ENCODE results near the gene CELF4.

Gene CELF4

DNA sequence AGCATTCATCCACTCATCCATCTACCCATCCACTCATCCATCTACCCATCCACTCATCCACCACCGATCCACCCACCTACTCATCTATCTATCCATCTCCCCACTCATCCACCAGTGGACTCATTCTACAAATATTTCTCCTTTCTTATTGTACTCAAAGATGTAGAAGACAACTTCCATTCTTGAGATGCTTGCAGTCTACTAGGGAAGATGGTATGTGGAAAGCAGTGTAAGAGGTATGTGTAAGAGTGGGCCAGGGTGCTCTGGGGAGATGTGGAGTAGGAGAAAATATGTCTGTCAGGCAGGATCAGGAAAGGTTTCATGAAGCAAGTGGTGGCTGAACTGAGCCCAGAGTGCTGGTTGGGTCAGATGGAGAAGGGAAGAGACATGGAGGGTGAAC lies 150.8 kb downstream of the CELF4 start:
- no peak for DNase-seq (ENCODE audit: low read depth in 2 of 2)

DNA sequence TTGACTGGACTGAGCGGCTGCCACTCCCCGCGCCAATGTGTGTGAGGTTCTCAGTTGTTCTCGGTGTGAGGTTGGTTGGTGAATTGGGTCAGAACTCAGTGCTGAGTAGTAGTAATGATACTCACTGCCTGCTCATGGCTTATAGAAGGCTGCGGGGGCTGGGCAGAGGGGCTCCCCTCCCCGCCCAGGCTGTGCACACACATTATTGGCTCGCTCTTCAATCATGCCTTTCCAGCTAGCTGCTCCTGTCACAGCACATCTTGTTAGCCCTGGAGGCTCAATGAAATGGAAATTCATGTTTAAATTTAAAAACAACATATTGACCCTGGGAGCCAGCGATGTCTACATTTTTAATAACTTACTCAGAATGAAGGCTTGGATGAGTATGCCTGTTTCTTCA lies 152.8 kb downstream of the CELF4 start:
- DNase-seq (ENCODE audit: low read depth in 2 of 2) = no peak

DNA sequence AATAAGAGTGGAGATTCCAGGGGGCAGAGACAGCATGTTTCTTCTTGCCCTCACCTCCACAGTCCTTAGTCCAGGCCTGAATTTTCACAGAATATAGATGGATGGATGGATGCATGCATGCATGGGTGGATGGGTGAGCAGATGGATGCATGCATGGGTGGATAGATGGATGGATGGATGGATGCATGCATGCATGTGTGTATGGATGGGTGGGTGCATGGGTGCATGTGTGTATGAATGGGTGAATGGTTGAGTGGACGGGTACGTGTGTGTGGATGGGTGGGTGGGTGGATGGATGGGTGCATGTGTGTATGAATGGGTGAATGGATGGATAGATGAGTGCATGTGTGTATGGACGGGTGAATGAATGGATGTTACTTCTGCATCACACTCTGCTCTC lies 153.3 kb downstream of the CELF4 start:
- DNase-seq (ENCODE audit: low read depth in 2 of 2) = no peak

DNA sequence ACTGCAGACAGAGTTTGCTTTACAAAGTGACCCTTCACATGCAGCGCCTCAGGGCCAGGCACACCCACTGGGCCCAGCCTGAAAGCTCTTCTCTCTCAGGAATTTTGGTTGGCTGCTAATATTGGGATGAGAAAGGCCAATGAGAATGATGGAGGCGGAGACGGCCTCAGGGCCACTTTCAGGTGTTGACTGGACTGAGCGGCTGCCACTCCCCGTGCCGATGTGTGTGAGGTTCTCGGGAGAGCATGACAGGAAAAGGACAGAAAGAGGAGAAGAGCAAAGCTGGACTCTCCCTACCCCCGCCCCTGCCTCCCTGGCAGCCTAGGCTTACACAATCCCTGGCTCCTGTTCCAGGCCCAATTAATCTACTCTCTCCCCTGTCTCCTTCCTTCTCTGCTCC lies 155.7 kb downstream of the CELF4 start:
- no peak for DNase-seq (ENCODE audit: low read depth in 2 of 2)

DNA sequence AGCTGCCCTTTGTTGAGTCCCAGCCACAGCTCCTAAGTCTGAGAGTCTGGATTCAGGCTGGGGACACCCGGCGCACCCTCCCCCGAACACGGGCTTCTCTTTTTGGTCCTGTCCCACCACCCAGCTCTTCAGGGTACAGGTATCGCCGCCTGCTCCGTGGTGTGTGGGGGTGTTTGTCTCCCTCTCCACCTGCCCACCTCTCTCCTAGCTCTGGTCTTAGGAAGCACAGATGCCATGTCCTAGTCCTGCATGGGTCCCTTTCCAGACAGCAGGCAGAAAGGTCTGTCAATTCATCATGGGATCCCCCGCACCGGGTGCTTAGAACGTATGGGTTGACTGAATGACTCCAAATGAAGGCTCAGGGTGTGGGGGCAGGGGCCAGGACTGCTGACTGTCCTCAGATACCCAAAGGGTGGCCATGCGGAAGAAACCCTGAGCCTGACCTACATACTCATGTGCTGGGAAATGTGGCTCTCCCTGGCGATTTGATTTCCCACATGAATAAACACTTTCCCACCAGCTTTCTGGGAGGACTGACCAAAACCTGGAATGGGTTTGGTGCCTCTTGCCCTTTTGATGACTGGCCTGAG lies 156.8 kb downstream of the CELF4 start:
- no peak for DNase-seq (ENCODE audit: low read depth in 2 of 2)

DNA sequence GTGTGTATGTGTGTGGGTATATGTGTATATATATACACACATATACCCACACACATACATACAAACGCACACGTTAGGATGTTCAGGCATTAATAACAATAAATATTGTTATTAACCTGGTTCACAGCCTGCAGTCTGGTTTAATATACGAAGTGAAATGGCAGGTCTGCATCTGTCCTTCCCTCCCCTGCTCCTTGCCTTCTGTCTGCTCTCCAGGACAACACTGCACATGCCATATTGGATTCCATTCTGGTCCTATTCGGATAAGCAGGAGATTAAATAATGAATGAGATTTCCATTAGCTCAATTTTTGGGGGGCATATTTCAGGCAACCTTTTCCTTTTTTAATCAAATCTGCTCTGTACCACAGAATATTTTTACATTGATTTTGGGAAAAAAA lies 158.0 kb downstream of the CELF4 start:
- DNase-seq (ENCODE audit: low read depth in 2 of 2) = no peak

DNA sequence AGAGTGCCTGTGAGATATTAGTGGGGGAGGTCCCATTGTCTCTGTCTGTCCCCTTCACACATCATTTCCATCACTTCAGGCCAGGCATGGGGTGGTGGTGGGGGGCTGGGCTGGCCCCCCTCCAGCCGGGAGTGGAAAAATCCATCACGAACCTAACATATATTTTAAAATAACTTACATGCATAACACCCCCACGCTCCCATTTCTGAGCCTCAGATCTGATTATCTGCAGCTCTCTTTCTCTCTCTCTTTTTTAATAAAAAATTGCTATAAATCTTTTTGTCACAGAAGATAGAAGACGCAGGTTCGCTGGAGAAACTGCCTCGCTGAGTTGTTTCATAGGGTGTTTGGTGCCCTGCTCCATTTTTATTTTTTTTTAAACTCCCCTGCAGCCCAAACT lies 159.8 kb downstream of the CELF4 start:
- no peak for DNase-seq (ENCODE audit: low read depth in 2 of 2)

DNA sequence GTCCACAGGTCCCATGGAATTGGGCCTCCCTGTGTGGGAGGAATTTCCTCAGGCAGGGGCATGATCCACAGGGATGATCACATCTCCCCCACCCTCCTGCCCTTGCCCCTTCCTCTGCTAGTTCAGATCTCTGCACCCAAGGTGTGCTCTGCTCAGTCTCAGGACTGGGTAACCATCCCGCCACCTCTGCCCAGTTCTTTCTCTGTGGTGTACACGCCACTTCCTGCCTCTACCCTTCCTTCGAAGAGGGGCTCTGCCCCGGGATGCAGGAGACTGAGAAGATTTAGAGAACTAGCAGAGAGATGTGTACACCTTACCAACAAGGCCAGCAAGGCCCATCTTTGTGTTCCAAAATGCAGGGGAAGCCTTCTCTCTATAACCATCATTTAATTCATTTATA lies 160.4 kb downstream of the CELF4 start:
- no peak for DNase-seq (ENCODE audit: low read depth in 2 of 2)

DNA sequence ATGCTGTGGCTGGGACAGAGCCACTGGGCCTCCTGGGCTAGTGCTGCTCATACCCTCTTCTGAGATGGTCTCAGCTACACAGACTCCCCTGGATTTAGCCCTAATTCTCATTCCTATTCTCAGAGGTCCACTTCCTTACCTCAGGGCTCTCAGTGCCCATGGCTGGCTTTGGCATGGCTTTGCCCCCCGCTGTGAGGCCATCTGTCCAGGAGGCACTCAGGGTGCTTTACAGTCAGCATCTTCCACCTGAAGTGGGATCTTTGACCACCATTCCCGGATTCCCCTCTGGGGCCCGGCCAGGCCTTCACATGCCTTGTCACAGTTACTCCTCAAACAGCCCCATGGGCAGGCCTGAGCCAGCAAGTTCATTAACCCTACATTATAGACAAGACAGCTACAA lies 161.8 kb downstream of the CELF4 start:
- DNase-seq (ENCODE audit: low read depth in 2 of 2) = no peak

DNA sequence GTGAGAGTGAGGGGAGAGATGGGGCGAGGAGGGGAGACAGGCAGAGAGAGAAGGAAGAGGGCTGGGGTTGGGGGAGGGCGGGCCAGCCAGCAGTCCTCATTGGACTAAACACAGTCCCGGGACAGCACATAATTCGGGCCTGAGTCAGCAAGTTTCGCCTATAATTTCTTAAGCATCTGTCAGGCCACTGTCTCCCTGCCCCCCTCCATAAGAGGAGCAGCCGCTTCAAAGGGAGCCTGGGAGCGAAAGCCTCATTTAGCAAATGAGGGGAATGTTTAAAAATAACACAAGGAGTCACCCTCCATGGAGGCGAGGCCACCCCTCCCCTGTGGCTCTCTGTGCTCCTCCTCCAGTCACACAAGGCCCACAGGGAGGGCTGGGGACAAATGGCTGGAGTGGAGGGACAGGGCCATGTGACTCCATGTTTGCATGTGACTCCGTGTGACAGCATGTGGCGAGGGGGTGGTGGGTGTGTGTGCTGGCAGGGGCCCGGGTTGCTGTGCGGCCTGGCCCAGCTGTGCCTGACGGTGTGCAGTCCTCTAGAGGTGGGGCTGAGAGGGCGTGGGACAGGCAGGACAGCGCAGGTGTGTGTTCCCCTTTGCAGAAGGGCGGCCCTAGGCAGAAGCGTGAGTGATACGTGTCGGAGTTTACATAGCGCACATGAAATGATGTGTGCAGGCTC lies 162.4 kb downstream of the CELF4 start:
- DNase-seq (ENCODE audit: low read depth in 2 of 2) = no peak

DNA sequence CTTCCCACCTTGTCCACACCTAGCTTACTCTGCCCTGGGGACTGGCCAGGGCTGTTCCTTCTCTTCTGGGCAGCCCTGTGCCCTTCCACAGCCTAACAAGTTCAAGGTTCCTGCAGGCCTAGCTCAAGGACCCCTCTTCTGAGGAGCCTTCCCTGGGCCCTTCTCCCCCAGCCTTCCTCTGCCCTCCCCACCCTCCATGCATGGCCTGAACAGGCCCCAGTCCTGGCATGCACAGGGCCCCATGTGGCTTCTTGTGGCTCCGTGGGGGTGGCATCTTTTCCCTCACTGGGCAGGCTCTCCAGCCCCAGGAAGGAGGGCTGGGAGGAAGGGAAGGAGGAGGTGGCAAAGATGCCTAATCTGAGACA lies 162.9 kb downstream of the CELF4 start:
- DNase-seq (ENCODE audit: low read depth in 2 of 2) = no peak

DNA sequence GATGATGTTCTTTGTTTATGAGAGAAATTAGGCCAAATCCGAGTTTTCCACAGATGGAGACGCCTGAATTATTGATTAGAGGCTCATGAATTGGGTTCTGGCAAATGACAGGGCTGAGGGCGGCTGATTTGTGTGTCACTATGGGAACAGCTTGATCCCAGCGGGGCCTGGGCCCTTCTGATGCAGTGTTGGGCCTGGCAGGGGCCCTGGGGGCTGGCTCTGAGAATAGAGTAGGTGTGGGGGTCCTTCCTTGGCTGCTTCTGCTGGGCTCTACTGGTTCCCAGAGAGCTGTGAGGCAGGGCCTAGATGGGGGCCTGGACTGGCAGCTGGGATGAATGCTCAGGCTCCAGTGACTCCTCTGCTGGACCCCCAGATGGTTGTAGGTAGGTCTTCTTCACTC lies 164.8 kb downstream of the CELF4 start:
- no peak for DNase-seq (ENCODE audit: low read depth in 2 of 2)

DNA sequence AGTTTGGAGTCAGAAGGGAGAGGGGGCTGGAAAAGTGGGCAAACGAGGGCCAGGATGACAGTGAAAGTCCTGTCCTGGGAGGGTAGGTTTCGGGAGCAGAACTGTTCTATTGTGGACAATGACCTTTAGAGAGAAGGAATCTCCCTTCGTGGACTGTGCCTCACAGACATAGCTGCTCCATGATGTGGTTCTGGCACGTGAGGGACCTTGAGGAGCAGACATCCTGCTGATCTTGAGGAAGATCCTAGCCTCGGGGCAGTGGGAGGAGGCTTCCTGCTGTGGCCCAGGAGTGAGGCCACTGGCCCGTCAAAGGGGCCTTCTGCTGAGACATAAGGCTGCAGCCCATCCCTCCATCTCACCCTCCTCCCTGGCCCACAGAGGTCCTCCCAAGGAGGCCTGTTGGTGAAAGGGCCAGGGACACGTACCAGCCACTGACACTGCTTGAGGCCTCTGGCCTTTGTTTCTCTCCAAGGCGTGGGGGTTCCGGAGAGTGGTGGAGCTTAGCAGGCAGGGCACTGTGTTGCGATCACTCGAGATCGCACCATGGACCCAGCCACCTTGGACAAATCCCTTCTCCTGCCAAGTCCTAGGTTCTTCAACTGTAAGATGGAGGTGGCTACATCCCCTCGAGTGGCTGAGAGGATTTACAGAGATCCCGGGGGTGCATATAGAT lies 167.2 kb downstream of the CELF4 start:
- DNase-seq (ENCODE audit: low read depth in 2 of 2) = no peak

DNA sequence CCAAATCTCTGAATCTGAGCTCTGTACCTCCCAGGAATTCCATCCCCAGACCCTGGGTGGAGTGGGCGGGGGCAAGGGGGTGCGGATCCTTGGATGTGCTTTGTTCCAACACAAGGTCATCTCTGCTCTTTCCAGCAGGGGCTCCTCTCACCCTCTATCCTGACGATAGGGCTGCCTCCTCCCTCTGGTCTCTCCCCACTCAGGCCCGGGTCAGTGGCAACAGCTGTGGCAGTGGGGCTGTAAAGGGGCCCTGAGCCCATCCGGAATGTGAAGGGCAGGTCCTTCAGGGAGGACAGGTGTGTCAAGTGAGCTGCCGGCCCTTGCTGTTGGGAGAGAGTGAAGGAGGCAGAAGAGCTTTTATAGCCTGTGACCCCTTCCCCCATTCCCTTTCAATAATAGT lies 167.8 kb downstream of the CELF4 start:
- no peak for DNase-seq (ENCODE audit: low read depth in 2 of 2)

DNA sequence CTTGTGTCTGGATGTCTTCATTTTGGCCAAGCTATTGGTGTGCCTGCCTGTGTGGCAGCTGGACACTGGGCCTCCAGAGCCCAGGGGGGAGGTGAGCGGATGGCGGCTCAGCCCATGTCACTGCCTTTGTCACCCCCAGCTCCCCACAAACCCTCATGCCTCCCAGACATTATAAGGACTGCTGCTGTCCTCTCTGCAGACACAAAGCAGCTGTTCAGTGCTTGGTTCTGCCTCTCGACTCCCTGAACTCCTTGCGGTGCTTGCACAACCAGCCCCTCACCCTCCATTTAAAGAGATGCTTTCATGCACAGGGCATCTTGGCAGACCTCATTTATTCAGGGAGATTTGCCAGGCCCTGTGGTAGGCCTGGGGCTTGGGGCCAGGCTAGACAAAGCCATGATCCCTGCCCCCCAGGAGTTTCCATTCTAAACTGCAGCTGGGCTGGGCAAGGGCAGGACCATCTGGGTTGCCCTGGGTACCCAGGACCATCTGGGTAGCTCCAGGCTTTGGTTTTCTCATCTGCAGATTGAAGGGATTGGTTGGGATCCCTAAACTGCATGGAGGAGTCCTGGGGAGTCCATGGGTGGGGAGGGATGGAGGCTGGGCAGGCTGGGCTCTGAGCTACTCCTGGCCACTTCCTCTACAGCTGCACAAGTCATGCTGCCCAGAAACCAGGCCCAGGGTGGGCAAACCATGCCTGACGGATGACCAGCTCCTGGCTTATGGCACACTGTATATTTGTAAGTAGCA lies 168.5 kb downstream of the CELF4 start:
- no peak for DNase-seq (ENCODE audit: low read depth in 2 of 2)

DNA sequence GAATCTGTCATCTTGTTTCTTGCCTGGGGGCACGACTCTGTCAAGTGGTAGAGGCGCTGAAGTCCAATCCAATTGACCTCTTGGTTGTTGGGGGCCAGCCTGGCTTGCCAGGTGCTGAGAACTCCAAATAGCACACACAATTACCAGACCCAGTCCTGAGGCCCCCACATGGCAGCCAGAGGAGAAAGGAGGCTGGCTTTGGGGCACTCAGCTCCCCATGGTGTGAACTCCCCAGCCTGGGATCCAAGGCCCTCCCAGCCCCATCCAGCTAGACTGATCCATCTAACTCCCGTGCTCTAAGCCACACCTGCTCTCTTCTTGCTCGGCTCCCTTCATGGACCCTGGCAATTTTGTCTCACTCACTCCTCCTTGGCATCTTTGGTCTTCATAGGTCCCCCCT lies 170.0 kb downstream of the CELF4 start:
- DNase-seq (ENCODE audit: low read depth in 2 of 2) = no peak

DNA sequence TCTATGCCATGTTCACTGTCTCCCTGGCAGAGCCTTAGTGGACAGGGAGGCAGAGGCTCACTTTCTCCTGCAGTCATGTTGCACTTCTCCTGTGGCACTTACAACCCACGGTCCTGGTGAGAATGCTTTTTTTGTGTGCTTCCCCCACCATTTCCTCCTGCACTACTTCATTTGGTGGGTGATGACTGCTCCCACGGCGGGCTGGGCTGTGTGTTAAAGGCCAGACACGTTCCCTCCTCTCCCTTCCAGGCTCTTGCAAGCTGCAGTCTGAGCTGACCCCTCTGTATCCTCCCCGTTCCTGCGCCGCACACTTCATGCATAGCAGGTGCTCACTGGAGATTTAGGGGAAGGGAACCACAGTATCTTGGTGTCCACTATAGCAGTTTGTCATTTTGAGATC lies 170.5 kb downstream of the CELF4 start:
- no peak for DNase-seq (ENCODE audit: low read depth in 2 of 2)

DNA sequence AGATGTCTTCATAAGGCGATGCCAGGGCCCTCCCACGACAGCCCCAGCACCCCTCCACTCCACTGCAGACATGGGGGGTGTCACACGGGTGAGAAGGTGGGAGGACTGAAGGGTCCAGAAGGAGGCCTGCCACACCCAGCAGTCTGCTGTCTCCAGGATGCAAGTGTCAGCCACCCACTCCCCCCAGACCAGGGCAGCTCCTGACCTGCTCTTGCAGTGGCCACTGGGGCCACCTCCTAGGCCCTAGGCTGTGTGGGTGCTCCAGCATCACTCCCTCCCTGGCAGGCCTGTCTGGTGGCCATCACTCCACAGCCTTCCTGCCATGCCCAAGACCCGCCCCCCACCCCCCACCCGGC lies 171.0 kb downstream of the CELF4 start:
- no peak for DNase-seq (ENCODE audit: low read depth in 2 of 2)

DNA sequence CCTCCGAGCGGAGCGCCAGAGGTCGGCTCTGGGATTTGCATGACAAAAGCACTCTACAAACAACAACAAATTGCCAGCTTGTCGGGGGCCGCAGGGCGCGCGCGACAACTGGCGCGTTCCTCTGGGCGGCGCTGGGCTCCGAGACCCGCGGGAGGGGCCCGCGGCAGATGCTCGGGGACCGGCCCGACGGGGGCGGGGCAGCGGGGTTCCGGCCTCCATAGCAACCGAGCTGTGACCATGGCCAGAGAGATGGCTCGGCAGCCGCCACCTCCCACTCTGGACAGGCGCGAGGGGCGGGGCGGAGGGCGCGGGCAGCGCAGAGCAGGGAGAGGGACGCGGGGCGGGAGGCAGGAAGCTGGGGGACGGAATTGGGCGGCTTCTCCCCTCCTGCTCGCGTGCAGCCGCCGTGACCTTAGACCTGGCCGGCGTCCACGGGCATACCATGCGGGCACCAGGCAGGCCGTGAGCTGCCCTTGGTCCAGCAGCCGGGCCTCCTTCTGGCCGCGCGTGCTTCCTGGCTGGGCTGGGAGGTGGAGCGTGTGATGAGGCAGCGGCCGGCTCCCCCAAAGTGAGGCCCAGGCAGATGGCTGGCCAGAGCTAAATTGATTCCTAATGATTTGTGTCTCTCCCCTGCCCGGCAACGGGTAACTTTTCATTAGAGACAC lies 171.5 kb downstream of the CELF4 start:
- no peak for DNase-seq (ENCODE audit: low read depth in 2 of 2)

DNA sequence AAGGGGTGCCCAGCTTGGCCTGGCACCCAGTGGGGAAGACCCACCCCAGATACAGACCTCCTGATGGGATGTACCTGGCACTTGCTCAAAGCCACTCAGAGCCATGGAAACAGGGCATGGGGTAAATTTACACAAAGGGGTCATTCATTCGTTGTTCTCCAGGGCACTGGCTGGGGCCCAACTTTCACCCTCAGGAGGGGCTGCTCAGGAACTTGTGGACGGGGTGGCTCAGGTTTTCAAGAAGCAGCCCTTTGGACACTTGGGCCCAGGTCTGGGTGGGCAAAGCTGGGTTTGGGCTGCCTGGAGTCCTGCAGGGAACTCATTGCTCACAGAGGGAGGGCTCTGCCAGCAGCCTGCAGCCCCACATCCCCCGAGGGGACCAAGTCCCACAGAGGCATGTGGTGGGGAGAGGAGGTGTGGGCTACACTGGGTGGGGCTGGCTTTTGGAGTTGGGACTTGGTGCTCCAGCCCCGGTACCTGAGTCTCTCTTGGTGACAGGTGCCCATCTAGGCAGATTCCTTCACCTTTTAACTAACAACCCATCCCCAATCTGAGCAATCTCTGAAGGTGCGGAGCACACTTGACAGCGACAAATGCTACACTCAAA lies 172.3 kb downstream of the CELF4 start:
- no peak for DNase-seq (ENCODE audit: low read depth in 2 of 2)

DNA sequence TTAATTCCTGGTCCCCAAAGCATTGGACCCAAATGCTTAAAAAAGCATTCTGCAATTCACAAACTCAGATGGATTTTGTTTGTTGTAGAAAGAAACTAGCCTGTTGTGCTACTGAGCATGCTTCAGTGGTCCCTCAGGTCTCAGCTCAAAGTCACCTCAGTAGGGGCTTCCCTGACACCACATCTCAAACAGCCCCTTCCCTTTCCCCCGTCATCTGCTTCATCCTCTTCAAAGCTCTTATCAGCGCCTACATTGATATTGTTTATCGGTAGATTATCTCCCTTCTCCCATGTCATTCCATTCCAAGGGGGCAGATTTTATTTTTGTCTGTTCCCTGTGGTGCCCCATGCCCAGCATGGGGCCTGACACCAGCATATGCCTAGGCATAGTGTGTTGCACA lies 172.9 kb downstream of the CELF4 start:
- DNase-seq (ENCODE audit: low read depth in 2 of 2) = no peak
